ENCODE measurements around the gene BEND6.

Gene BEND6

DNA sequence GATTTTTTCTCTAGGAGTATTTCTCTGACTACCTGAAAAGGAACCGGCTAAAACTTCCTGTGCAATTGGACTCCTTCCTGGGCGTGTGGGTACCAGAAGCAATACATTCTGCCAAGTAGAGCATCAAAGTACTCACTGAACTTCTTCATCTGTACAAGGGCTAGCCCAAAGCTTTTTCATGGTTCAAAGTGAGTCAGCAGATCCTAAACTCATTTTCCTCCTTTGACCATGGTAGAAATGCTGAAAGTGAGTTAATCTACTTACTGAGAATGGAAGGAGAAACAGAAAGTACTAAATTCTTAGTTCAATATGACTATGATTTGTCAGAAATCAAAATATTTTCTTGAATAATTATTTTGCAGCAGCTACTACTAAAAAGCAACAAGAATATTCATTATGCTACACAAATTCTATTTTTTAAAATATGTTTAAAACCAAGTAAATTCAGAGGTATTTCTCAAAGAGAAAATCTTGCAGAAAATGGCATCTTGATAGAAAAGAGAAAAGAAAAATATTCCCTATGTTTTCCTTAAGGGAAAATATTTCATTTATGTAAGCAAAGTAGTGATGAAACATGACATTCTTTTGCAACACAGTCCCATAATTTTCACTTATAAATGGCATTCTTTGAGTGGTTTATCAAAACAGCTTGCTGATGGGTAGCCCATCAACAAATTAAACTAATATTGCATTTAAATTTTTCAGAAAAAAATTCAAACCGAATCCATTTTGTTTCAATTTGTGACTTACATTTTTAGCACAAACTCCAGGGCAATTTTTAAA, 3.7 kb upstream of the BEND6 start:
- TF ChIP-seq, protein P1, sequence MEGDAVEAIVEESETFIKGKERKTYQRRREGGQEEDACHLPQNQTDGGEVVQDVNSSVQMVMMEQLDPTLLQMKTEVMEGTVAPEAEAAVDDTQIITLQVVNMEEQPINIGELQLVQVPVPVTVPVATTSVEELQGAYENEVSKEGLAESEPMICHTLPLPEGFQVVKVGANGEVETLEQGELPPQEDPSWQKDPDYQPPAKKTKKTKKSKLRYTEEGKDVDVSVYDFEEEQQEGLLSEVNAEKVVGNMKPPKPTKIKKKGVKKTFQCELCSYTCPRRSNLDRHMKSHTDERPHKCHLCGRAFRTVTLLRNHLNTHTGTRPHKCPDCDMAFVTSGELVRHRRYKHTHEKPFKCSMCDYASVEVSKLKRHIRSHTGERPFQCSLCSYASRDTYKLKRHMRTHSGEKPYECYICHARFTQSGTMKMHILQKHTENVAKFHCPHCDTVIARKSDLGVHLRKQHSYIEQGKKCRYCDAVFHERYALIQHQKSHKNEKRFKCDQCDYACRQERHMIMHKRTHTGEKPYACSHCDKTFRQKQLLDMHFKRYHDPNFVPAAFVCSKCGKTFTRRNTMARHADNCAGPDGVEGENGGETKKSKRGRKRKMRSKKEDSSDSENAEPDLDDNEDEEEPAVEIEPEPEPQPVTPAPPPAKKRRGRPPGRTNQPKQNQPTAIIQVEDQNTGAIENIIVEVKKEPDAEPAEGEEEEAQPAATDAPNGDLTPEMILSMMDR (IDR thresholded peaks at IDR 0.05; ENCODE audit: control insufficient read depth, insufficient read depth, low read depth, low read length, missing control alignments) = no peak
- H3K4me3 ChIP-seq (ENCODE audit: control insufficient read depth, low read depth, low read length) = no peak overlapping the region
- DNase-seq (ENCODE audit: low read depth) = no peak

DNA sequence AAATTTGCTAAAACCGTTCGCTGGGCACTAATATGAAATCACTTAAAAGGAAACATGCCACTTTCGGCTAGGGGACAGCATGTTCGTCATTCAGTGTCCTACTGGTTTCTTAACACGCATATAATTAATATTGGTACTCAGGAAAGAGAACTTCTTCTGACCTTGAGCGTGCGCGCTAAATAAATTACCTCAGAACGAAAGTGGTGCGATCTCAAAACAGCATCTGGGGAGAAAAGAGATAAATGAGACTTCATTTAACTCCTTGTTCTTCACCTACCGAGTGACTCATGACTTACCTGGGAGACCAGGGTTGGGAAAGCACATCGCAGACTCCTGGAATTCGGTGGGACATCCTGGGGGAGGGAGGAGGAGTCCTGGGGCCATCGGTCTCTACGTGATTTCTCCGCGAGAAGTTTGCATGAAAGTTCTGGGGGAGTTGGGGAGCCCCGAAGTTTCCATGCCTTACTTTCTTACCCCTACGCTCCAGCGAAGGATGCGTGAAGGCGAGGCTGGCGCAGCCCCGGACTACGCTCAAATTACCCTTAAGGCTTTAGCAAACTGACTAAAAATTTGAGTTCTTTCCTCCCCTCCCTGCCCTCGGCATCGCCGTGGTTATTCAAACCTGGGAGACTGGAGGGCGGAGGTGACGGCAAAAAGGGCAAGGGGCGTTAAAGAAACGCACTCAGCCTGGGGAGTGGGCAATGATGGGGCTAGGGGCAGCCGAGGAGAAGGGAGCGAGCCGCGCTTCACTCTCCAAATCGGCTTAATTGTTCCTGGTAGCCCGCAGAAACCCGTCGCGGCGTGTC, 1.1 kb upstream of the BEND6 start:
- peak overlapping the region; percentile 88 for H3K4me3 ChIP-seq (ENCODE audit: control insufficient read depth, low read depth, low read length)
- no peak for DNase-seq (ENCODE audit: low read depth)
- TF ChIP-seq, protein P1 (IDR thresholded peaks at IDR 0.05; ENCODE audit: control insufficient read depth, insufficient read depth, low read depth, low read length, missing control alignments) = no peak

DNA sequence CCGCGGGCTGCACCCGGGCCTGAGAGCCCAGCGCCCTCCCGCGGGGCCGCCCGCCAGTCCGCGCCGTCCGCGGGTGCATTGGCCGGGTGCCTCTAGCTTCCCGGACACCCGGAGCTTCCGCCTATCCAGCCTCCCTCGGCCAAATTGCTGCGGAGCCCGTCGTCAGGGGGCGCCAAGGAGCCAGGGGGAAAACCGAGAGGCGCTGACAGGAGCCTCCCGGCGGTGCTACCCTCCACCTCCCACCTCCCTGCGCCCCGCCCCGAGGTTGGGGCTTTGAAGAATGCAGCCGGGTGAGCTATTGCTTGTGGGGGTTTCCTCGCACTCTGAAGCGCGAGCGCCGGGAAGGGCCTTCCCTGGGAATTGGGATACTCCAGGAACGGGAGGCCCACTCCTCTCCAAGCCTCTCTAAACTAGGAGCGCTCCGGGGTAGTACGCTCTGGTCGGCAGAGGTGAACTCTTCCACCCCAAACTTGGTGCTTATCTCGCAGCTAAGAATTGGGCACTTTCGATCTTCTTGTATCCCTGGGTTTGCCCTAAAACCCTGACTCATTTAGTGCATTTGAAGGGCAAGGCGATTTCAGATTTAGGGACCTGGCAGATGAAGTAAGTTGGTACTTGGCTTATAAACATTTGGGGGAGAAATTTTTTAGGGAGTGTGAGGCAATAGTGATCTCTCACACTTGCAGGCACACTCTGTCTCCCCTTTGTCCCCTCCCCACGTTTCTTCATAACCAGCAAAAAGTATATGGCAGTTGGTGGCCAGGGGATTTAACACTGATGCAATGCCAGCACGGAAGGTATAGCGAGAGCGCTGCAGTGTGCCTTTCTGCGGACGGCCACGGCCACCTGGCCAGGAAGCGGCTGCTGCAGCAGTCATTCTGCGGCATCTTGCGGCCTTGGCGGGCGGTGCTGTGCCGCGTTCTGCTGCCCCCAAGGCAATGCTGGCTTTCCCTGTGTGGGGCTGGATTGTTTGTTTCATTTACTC, 556 bp downstream of the BEND6 start:
- TF ChIP-seq, protein P1 (IDR thresholded peaks at IDR 0.05; ENCODE audit: control insufficient read depth, insufficient read depth, low read depth, low read length, missing control alignments) = peak; percentile 92
- DNase-seq (ENCODE audit: low read depth) = peak; percentile 63
- H3K4me3 ChIP-seq (ENCODE audit: control insufficient read depth, low read depth, low read length) = peak overlapping the region; percentile 88

DNA sequence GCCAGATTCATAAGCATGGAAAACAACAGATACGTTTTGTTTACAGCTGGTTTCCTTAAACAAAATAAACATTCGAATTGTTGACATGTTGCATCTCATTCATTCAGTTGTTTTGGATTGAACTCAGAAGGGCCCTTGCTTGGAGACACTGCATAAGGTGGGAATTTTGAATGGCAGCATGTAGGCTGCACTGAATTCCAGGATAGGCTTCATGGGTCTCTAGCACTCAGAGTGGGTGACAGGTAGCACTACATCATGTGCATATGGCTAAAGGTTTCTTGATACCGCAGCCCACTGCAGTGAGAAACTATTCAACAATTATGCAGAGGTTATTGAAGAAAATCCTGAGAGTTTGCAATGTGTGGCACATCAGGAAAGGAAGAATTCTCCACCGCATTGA, 1.6 kb downstream of the BEND6 start:
- no peak for DNase-seq (ENCODE audit: low read depth)
- H3K4me3 ChIP-seq (ENCODE audit: control insufficient read depth, low read depth, low read length) = no peak overlapping the region
- TF ChIP-seq, protein P1 (IDR thresholded peaks at IDR 0.05; ENCODE audit: control insufficient read depth, insufficient read depth, low read depth, low read length, missing control alignments) = no peak

DNA sequence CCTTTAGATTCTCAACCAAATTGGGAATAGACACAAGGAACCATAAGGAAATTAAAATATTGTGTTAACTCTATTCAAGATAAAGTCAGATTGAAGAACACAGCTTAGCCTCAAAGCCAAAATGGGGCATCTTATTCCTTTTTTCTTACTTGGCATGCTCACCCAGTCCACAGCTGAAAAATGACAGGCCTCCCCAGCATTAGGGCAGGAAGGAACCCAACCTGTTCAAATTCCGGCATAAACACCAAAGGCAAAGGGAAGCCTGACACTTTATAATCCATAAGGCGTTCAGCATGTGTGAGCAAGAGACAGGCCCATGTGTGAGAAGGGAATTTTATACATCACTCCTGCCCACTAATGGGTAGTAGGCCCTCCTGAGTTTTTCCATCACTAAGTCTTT, 2.9 kb downstream of the BEND6 start:
- DNase-seq (ENCODE audit: low read depth) = no peak
- TF ChIP-seq, protein P1 (IDR thresholded peaks at IDR 0.05; ENCODE audit: control insufficient read depth, insufficient read depth, low read depth, low read length, missing control alignments) = no peak
- no peak overlapping the region for H3K4me3 ChIP-seq (ENCODE audit: control insufficient read depth, low read depth, low read length)

DNA sequence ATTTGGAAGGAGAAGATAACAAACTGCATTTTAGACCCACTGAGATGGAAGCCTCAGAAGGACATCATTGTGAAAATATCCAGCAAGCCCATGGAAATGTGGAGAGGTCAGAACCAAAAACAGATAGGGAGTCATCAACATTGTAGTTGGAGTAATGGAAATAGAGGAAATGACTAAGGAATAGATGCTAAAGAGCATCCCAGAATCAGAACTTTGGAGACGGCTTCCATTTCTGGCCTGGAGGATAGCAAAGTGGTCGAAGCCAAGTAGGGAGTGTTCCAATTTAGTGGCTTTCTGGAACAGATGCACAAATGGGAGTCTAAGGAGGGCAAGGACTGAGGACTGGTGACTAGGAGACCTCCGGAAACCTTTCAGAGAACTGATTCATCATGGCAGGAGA, 3.6 kb downstream of the BEND6 start:
- no peak for DNase-seq (ENCODE audit: low read depth)
- no peak overlapping the region for H3K4me3 ChIP-seq (ENCODE audit: control insufficient read depth, low read depth, low read length)
- TF ChIP-seq, protein P1 (IDR thresholded peaks at IDR 0.05; ENCODE audit: control insufficient read depth, insufficient read depth, low read depth, low read length, missing control alignments) = no peak
